Measurements from ENCODE around the gene RFFL.

The RFFL gene

DNA sequence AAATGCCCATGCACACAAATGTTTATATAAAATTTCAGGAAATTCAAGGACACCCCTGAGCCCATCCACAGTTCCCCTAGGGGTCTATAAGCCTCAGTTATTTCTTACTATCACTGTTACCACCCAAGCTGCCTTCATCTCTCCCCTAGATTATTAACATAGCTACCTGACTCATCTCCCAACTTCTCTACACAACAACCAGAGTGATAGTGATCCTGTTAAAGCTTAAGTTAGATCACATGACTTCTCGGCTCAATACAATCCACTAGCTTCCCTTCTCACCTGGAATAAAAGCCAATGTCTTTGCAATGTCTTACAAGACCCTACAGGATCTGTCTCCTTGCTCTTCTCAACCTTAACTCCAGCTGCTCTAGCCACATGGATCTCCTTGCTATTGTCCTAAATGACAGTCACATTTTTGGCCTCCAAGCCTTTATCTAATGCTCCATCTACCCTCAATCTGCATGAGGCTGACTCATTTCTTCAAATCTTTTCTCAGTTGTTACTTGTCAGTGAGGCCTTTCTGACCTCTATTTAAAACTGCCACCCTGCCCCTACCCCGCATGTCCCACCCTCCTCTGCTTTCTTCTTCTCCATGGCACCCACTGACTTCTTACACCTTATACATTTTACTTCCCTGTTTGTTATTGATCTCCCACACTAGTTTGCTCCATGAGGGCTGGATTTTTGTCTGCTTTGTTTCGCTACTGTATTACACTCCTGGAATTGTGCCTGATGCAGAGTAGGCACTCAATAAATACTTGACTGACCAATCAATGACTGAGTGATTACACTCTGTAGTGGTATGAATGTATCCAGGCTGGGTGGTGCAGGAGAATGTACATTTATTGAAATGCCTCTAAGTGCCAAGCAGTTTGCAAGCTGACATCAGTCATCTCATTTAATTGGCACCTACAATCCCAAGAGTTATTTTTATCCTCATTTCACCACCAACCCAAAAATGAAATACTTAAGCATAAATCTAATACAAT is 88.4 kb downstream of the RFFL start:
- in situ Hi-C loops (cut with MboI; ENCODE audit: low sequenced_read_pairs, unreplicated experiment), result no loop called here
- TF ChIP-seq, protein P1, sequence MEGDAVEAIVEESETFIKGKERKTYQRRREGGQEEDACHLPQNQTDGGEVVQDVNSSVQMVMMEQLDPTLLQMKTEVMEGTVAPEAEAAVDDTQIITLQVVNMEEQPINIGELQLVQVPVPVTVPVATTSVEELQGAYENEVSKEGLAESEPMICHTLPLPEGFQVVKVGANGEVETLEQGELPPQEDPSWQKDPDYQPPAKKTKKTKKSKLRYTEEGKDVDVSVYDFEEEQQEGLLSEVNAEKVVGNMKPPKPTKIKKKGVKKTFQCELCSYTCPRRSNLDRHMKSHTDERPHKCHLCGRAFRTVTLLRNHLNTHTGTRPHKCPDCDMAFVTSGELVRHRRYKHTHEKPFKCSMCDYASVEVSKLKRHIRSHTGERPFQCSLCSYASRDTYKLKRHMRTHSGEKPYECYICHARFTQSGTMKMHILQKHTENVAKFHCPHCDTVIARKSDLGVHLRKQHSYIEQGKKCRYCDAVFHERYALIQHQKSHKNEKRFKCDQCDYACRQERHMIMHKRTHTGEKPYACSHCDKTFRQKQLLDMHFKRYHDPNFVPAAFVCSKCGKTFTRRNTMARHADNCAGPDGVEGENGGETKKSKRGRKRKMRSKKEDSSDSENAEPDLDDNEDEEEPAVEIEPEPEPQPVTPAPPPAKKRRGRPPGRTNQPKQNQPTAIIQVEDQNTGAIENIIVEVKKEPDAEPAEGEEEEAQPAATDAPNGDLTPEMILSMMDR (IDR thresholded peaks at IDR 0.05; ENCODE audit: borderline replicate concordance, control extremely low read depth, extremely low read depth, insufficient read depth, missing control alignments), result no peak
- DNase-seq (ENCODE audit: low spot score), result no peak

DNA sequence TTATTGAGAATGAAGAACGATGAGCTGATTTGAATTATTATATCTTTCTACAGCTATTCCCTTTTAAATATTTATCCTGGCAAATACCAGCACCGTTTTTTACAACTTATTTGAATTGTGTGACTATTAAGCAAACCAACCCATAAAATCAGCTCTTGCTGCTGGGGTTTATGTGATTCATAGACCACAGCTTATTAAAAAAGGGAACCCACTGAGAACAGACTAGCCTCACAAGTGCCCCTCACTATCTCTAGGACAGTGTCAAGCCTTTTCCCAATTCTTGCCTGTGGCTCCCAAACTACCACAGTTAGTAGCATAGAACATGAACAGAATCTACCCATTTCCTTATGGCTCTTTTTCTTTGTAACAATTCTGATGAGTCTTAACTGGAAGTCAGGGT is 89.3 kb downstream of the RFFL start:
- TF ChIP-seq, protein P1 (IDR thresholded peaks at IDR 0.05; ENCODE audit: borderline replicate concordance, control extremely low read depth, extremely low read depth, insufficient read depth, missing control alignments), result no peak
- in situ Hi-C loops (cut with MboI; ENCODE audit: low sequenced_read_pairs, unreplicated experiment), result no loop called here
- no peak for DNase-seq (ENCODE audit: low spot score)

DNA sequence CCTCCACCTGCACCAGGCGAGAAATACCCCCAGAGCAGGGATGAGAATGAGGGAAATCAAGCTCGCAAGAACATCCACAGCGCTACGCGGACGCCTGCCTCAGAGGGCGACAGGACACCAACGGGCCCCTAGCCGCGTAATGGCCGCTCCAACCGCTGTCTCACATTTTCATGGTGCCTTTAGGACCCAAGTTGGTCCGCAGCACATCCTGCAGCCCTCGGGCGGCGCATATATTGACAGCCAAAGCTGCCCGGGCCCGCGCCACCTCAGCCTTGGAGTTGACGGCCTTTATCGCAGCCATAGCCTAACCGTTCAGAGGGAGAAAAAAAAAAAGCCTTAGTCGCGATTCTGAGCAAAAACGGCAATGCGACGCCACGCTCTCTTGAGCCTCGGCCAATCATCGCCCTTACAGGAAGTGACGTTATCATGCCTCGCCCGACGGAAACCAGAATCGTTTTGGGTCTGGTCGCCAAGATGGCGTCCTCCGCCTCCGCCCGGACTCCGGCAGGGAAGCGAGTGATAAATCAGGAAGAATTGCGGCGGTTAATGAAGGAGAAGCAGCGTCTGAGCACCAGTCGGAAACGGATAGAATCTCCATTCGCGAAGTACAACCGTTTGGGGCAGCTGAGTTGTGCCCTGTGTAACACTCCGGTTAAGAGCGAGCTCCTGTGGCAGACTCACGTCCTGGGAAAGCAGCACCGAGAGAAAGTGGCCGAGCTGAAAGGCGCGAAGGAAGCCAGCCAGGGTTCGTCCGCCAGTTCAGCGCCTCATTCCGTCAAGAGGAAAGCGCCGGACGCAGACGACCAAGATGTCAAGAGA is 102.2 kb downstream of the RFFL start, which contains the start of the genes CCT6B and ZNF830:
Gene CCT6B, minus strand, starts transcription at position 368 of the 819 bp plus-strand sequence. Its CDS starts 67 bp downstream, at position 301.
Gene ZNF830, plus strand, starts transcription at position 448 of the 819 bp plus-strand sequence. Its CDS starts 27 bp downstream, at position 475.
- TF ChIP-seq, protein P1 (IDR thresholded peaks at IDR 0.05; ENCODE audit: borderline replicate concordance, control extremely low read depth, extremely low read depth, insufficient read depth, missing control alignments), result no peak
- in situ Hi-C loops (cut with MboI; ENCODE audit: low sequenced_read_pairs, unreplicated experiment), result no loop called here
- DNase-seq (ENCODE audit: low spot score), result peak; percentile 94

DNA sequence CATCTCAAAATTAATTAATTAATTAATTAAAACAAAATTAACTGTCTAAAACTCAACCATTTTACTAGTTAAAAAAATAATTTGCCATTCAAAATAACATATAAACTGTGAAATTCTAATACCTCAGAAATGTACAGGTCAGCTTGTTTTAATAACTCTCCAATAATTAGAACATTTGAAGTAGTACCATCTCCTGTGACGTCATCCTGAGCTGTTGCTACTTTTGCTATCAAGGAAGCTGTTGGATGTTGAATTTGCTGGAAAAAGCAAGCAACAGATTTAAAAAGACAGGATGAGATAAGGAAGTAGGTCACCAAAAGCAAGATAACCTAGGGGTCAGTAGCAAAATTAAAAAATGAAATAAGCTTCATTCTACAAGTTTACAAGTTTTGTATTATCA is 105.1 kb downstream of the RFFL start:
- DNase-seq (ENCODE audit: low spot score), result no peak
- TF ChIP-seq, protein P1 (IDR thresholded peaks at IDR 0.05; ENCODE audit: borderline replicate concordance, control extremely low read depth, extremely low read depth, insufficient read depth, missing control alignments), result no peak
- in situ Hi-C loops (cut with MboI; ENCODE audit: low sequenced_read_pairs, unreplicated experiment), result no loop called here

All from GM13976 (cell line).